Calu3 (cell line): ENCODE data around the gene GNA14. TPM values are rescaled to one million over a fixed set of nuclear protein-coding genes. Genes with fewer than 3 reads are reported as not detected.
"Not testable (repeated sequence)": the region's sequence is repeated elsewhere in the genome, so short reads cannot be mapped to it uniquely, and the experiment has no call there.

Experiments
- BruUV-seq: library from RNA; stranded (reverse); fragments of 400-500 nt; replicated peaks from 2 replicates; lab custom pipeline; 2021; lab: Mats Ljungman, UMichigan
- CTCF ChIA-PET: fragments of 300-600 bp; sonication (Branson Sonifier 250); formaldehyde crosslinking; loops from one replicate; lab custom pipeline; 2022; ENCODE audit warnings: antibody characterized with exemption; lab: Charles Lee
- DNase-seq: peaks from one replicate; pipeline ENCODE4 v3.0.0; 2022
- H3K27ac Mint-ChIP-seq: one replicate; pipeline ENCODE4 v1.8.0; 2022; ENCODE audit warnings: mixed read lengths; ENCODE audit not compliant: unreplicated experiment
- H3K27me3 Mint-ChIP-seq: one replicate; pipeline ENCODE4 v1.8.0; 2022; ENCODE audit warnings: mixed read lengths; ENCODE audit not compliant: unreplicated experiment
- H3K36me3 Mint-ChIP-seq: one replicate; pipeline ENCODE4 v1.8.0; 2022; ENCODE audit warnings: mild to moderate bottlenecking, moderate library complexity, mixed read lengths; ENCODE audit not compliant: insufficient read depth, unreplicated experiment
- H3K4me1 Mint-ChIP-seq: one replicate; pipeline ENCODE4 v1.8.0; 2022; ENCODE audit warnings: mild to moderate bottlenecking, low read depth, mixed read lengths; ENCODE audit not compliant: unreplicated experiment
- H3K4me3 Mint-ChIP-seq: one replicate; pipeline ENCODE4 v1.8.0; 2022; ENCODE audit warnings: mild to moderate bottlenecking, low read depth, moderate library complexity, mixed read lengths; ENCODE audit not compliant: unreplicated experiment
- H3K9me3 Mint-ChIP-seq: one replicate; pipeline ENCODE4 v1.8.0; 2022; ENCODE audit warnings: low read depth, mixed read lengths; ENCODE audit not compliant: unreplicated experiment
- CTCF ChIP-seq: fragments of 200-600 bp; IDR thresholded peaks from one replicate; pipeline ENCODE4 v1.8.0; 2022; ENCODE audit warnings: antibody characterized with exemption; ENCODE audit not compliant: unreplicated experiment
- intact Hi-C: fragments of 100-400 bp; cut with micrococcal nuclease; formaldehyde crosslinking; loops from one replicate; pipeline ENCODE4 v1.10.0; 2022; ENCODE audit not compliant: unreplicated experiment
- total RNA-seq: library from RNA; stranded (reverse); gene quantifications from 2 replicates; pipeline ENCODE4 v1.2.3, GENCODE V29; 2022

GNA14 gene
- total RNA-seq, 1 experiment from 2014 or later, result not detected

- no peak for DNase-seq
- intact Hi-C loops, result no loop called here
- H3K36me3 Mint-ChIP-seq, result no peaks in the 10 kb centered on the region
- no TSS peak for BruUV-seq
- TF ChIP-seq CTCF, result no peak
- no peak overlapping the region for H3K4me3 Mint-ChIP-seq
- no peaks in the 10 kb centered on the region for H3K27me3 Mint-ChIP-seq
- CTCF ChIA-PET, result no interaction called here
- H3K27ac Mint-ChIP-seq, result no peak overlapping the region
- H3K9me3 Mint-ChIP-seq, result no peaks in the 10 kb centered on the region
- H3K4me1 Mint-ChIP-seq, result no peaks in the 10 kb centered on the region
These were observed 149.2 kb downstream of the GNA14 start for GRCh38 chr9:77498891-77499290.

- no peak for DNase-seq
- Mint-ChIP-seq H3K9me3 (no peaks in the 10 kb centered on the region), H3K27me3 (no peaks in the 10 kb centered on the region), H3K27ac (no peak overlapping the region), H3K36me3 (no peaks in the 10 kb centered on the region), H3K4me1 (no peaks in the 10 kb centered on the region), H3K4me3 (no peak overlapping the region)
- intact Hi-C loops, result no loop called here
- CTCF ChIA-PET, result no interaction called here
- no peak for TF ChIP-seq CTCF
- no TSS peak for BruUV-seq
These were observed 150.6 kb downstream of the GNA14 start for GRCh38 chr9:77497322-77498198.

GRCh38 chr9:77495834-77496671 lies 152.1 kb downstream of the GNA14 start:
- no TSS peak for BruUV-seq
- no peak for TF ChIP-seq CTCF
- no peaks in the 10 kb centered on the region for H3K27me3 Mint-ChIP-seq
- DNase-seq, result no peak
- H3K4me1 Mint-ChIP-seq, result no peaks in the 10 kb centered on the region
- intact Hi-C loops, result no loop called here
- H3K4me3 Mint-ChIP-seq, result no peak overlapping the region
- no peaks in the 10 kb centered on the region for H3K9me3 Mint-ChIP-seq
- no peaks in the 10 kb centered on the region for H3K36me3 Mint-ChIP-seq
- no peak overlapping the region for H3K27ac Mint-ChIP-seq
- CTCF ChIA-PET, result no interaction called here

- H3K36me3 Mint-ChIP-seq, BruUV-seq, DNase-seq, H3K9me3 Mint-ChIP-seq, H3K4me3 Mint-ChIP-seq, H3K27ac Mint-ChIP-seq, H3K4me1 Mint-ChIP-seq, intact Hi-C loops, H3K27me3 Mint-ChIP-seq, CTCF ChIA-PET: not testable (repeated sequence)
These were observed 157.8 kb downstream of the GNA14 start for GRCh38 chr9:77490279-77490678.

- H3K36me3 Mint-ChIP-seq, intact Hi-C loops, DNase-seq, H3K4me3 Mint-ChIP-seq, H3K9me3 Mint-ChIP-seq, H3K27me3 Mint-ChIP-seq, CTCF ChIA-PET, H3K27ac Mint-ChIP-seq, H3K4me1 Mint-ChIP-seq, BruUV-seq: not testable (repeated sequence)
These were observed 158.5 kb downstream of the GNA14 start for GRCh38 chr9:77489405-77490163.
